GM10266 (cell line): ENCODE measurements around the gene CDH23.

Experiments used
- DNase-seq: peaks from one replicate; pipeline ENCODE4 v3.0.0; 2012; ENCODE audit errors: extremely low spot score
- TF ChIP-seq, protein P1 (sequence below): IDR thresholded peaks from 2 replicates; pipeline ENCODE4 v1.5.1; 2012; ENCODE audit warnings: mild to moderate bottlenecking, low read depth; ENCODE audit not compliant: control insufficient read depth, insufficient read depth; ENCODE audit errors: missing control alignments

CDH23 gene

DNA sequence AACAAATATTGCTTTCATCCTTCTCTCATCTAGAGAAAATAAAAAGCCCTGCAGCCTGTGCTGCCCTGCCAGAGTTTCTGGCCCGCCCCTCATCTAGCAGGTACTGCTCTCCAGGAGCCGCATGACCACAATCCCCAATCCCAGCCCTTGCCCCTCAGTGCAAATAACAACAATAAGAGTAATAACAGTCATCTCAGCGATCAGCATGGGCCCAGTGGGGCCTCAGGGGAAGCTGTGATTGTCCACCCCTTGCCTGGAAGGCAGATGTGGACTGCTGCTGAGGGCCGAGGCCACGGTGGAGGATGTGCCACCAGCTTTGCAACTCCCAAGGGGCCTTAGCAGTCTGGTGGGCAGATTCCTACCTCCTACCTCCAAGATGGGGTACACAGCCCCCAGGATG is 106.1 kb downstream of the CDH23 start:
- no peak for DNase-seq
- TF ChIP-seq, protein P1, sequence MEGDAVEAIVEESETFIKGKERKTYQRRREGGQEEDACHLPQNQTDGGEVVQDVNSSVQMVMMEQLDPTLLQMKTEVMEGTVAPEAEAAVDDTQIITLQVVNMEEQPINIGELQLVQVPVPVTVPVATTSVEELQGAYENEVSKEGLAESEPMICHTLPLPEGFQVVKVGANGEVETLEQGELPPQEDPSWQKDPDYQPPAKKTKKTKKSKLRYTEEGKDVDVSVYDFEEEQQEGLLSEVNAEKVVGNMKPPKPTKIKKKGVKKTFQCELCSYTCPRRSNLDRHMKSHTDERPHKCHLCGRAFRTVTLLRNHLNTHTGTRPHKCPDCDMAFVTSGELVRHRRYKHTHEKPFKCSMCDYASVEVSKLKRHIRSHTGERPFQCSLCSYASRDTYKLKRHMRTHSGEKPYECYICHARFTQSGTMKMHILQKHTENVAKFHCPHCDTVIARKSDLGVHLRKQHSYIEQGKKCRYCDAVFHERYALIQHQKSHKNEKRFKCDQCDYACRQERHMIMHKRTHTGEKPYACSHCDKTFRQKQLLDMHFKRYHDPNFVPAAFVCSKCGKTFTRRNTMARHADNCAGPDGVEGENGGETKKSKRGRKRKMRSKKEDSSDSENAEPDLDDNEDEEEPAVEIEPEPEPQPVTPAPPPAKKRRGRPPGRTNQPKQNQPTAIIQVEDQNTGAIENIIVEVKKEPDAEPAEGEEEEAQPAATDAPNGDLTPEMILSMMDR: no peak

DNA sequence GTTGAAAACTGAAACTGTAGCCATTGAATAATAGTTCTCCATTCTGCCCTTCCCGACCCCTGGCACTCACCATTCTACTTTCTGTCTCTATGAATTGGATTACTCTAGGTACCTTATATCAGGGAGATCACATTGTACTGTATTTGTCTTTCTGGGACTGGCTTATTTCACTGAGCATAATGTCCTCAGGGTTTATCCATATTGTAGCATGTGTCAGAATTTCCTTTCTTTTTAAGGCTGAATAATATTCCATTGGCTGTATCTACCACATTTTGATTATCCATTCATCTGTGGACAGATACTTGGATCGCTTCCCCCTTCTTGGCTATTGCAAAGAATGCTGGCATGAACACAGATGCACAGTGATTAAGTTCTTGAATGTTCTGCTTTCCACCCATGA is 107.4 kb downstream of the CDH23 start:
- TF ChIP-seq, protein P1: no peak
- no peak for DNase-seq

DNA sequence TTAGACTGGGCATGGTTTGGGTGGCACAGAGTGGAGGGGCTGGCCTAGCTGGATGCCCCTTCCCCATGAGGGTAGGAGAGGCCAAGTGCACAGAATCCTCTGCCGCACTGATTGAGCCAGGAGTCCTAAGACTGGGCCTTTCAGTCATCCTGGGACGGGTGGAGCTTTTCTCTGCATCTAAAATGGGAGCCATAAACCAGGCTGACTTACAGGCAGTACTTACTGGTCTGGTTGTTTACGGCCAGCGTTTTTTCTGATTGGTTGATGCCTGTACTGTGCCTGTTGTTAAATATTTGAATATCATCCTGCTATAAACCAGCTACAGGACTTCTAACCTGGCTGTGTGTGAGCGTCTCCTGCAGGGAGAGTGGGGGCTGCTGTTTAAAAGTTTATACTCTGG is 107.8 kb downstream of the CDH23 start:
- TF ChIP-seq, protein P1: no peak
- no peak for DNase-seq

DNA sequence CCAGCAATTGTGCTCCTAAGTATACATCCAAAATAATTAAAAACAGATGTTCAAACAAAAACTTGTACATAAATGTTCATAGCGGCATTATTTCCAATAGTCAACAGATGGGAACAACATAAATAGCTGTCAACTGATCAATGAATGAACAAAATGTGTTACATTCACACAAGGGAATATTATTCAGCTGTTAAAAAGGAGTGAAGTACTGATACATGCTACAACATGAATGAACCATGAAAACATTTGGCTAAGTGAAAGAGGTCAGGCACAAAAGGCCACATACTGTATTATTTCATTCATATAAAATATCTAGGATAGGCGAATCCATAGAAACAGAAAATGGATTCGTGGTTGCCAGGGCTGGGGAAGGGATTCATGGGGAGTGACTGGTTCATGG is 109.1 kb downstream of the CDH23 start:
- TF ChIP-seq, protein P1: no peak
- no peak for DNase-seq

DNA sequence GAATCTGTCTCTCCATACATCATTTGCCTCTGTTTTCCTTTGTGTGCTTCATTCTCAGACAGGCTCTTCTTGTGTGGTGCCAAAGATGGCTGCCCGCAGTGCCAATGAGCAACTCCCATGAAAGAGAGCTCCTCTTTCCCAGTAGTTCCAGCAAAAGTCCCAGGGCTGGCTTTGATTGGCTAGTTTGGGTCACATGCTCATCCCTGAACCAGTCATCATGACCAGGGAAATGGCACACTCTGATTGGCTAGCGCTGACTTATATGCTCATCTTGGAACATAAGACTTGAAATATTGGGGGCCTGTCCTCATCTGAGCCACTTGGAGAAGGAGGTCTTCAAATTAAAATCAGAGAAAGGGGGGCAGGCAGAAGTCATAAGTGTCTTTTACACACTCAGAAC is 112.7 kb downstream of the CDH23 start:
- no peak for DNase-seq

DNA sequence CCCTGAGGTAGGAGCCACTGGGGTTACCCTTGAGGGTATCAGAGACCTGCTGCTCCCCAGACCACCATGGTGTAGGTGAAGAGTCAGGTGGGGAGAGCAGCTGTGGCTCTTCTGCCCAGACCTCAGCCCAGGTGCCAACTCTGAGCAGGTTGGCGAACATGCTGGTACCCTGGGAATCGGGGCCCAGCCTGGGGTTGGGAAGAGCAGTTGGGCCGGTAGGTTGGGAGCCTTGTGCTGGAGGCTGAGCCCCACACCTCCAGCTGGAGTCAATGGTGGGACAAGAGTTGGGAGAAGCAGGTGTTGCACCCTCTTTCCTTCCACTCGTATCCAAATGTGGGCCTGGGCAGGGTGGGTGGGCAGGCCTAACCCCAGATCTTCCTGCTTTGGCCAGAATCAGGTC is 114.5 kb downstream of the CDH23 start:
- no peak for DNase-seq
- TF ChIP-seq, protein P1: no peak

More for the DNA sequence above, 112.7 kb downstream of the CDH23 start:
- TF ChIP-seq, protein P1: no peak

DNA sequence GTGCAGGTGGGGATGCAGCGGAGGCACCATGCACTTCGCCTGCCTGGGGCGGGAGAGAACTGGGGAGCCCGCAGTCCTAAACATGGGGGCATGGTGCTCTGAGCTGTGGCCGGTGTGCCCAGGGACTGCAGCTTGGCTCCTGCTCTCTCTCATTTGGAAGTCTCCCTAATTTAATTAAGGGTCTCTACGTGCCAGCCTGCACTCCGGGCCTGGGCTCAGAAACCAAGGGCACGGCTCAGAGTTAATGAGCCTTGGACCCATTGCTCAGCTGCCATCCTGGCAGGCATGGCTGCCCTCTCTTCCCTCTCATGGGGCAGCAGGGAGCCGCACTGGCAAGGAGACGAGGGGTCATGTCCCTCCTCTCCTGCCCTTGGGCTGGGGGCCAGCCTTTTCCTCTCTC is 115.6 kb downstream of the CDH23 start:
- TF ChIP-seq, protein P1: no peak
- DNase-seq: no peak
